ENCODE data around the gene SIK3.

DNA sequence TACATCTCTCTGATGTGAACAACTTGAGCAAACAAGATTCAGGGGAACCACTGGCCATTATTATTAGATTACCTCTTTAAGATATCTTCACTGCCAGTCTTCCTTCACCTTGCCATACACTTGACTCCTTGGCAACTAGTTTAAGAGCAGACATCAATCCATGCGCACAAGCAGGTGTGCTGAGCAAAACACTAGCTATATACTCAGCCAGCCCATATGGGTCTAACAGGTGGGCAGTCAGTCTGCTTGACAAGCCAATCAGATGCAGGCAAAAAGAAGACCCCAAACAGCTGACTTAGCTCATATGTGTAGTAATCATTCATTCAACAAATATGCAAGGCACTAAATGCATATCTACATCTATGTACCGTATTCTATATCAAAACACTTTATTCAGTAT lies 101.2 kb downstream of the SIK3 start:
- TF ChIP-seq POLR2A (IDR thresholded peaks at IDR 0.05): no peak
- TF ChIP-seq, protein P1, sequence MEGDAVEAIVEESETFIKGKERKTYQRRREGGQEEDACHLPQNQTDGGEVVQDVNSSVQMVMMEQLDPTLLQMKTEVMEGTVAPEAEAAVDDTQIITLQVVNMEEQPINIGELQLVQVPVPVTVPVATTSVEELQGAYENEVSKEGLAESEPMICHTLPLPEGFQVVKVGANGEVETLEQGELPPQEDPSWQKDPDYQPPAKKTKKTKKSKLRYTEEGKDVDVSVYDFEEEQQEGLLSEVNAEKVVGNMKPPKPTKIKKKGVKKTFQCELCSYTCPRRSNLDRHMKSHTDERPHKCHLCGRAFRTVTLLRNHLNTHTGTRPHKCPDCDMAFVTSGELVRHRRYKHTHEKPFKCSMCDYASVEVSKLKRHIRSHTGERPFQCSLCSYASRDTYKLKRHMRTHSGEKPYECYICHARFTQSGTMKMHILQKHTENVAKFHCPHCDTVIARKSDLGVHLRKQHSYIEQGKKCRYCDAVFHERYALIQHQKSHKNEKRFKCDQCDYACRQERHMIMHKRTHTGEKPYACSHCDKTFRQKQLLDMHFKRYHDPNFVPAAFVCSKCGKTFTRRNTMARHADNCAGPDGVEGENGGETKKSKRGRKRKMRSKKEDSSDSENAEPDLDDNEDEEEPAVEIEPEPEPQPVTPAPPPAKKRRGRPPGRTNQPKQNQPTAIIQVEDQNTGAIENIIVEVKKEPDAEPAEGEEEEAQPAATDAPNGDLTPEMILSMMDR (IDR thresholded peaks at IDR 0.05): no peak

All from adrenal gland (tissue), 5 donors.